NCI-H510A (cell line): Measurements from ENCODE around the gene LBHD1.
"Not testable (repeated sequence)": the region's sequence is repeated elsewhere in the genome, so short reads cannot be mapped to it uniquely, and the experiment has no call there.

Source experiments
- DNase-seq: peaks from one replicate; lab custom pipeline; 2025; lab: John Stamatoyannopoulos, UW

The LBHD1 gene

DNA sequence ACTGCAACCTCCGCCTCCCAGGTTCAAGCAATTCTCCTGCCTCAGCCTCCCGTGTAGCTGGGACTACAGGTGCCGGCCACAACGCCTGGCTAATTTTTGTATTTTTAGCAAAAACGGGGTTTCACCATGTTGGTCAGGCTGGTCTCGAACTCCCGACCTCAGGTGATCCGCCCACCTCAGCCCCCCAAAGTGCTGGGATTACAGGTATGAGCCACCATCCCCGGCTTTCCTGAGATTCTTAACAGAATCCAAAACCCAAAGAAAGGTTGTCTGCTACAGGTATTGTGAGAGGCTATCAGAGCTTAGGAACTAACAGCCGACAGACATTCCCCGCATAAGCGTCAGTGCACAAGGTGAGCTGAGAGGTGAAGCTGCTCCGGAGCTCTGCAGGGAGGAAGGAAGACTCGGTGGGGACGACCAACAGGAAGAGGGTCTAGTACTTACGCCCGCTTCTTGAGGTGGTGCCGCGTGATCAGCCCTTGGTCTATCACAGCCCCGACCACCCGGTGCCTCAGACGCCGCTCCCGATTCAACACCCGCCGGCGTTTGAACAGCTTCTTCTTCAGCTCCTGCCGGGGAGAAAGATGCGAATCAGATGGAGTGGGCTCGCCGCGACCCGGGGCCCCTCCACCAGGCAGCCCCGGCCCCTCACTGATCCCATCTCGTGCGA is 7.5 kb downstream of the LBHD1 start:
- DNase-seq, result peak; percentile 23

DNA sequence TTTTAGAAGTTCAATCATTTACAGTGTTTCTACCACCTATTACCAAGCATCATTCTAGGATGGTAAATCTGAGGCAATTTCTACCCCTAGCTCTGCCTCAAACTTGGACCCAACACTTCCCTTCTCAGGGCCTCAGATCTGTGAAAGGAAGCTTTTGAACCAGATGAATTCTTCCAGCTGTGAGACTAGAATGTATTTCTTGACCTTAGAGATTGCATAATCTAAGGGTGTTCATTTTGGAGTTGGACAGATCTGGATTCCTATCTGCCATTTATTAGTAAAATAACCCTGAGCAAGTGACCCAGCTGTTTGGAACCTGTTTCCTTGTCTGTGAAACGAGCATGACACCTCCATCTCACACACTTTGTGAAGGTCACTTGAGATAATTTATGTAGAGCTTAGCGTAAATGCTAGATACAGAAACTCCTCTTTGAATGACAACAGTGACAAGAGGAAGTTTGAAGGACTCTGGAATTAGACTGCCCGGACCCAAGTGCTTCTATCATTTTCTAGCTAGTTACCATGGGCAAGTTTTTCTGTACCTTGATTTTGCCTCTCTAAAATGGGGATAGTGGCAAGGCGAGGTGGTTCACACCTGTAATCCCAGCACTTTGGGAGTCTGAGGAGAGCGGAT is 15.2 kb downstream of the LBHD1 start:
- no peak for DNase-seq

DNA sequence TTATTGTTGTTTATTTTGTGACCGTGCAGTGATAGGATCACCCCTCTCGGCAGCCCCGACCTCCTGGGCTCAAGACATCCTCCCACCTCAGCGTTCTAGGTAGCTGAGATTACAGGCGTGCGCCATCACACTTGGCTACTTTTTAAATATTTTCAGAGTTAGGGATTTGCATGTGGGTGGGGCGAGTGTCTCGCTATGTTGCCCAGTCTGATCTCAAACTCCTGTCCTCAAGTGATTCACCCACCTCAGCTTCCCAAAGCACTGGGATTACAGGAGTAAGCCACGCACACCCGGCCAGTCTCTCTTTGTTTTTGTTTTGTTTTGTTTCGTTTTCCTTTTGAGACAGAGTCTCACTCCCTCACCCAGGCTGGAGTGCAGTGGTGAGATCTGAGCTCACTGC is 17.8 kb downstream of the LBHD1 start:
- no peak for DNase-seq

DNA sequence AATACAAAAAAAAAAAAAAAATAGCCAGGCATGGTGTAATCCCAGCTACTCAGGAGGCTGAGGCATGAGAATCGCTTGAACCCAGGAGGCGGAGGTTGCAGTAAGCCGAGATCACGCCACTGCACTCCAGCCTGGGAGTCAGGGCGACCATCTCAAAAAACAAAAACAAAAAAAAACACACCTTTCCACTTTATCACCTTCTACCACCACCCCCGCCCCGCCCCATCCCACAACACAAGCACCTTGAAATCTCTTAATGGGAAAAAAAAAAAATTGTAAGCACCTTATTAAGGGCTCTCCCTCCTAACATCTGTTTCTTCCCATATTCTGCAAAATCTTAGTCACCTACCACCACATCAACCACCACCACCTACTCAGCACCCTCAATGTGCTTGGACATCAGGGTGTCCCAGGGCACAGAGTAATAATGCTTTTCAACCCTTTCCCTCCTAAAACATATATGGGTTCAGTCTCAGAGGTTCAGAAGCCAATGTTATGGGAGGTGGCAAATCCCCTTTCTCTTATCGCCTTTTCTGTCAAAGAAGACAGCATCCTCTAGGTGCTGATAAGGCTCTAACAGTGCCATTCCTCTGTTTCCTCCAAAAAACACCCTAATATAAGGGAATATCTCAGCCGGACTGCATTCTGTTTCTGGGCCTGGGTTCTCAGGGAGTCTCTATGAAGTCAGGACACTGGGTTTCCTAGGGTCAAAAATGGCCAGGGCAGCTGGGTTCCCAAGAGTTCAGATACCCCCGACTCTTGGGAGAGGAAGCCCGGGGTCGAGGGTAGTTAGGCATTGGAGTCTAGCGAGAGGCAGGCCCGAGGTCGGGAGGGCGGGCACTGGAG is 19.7 kb downstream of the LBHD1 start:
- DNase-seq, result no peak

DNA sequence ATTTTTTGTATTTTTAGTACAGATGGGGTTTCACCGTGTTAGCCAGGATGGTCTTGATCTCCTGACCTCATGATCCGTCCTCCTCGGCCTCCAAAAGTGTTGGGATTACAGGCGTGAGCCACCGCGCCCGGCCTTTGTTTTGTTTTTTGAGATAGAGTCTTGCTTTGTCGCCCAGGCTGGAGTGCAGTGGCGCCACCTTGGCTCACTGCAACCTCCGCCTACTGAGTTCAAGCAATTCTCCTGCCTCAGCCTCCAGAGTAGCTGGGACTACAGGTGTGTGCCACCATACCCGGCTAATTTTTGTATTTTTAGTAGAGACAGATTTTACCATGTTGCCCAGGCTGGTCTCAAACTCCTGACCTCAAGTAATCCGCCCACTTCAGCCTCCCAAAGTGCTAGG is 21.8 kb downstream of the LBHD1 start:
- DNase-seq, result not testable (repeated sequence)

DNA sequence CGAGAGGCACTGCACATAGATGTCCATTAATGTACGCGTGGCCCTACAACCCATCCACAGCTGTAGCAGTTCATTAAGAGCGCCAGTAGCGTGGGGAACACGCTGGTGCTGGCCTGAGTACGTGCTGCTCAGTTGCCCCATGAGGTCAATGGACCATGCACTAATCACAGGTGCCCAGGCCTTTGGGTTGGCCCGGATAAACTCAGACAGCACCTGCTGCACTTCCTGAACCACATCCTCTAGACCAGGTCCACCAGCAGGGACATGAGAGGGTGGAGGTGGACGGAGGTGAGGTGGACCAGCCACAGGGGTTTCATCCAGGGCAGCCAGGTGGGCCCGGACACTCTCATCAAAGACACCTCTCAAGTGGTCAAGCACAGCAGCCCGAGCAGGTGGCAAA is 22.6 kb downstream of the LBHD1 start:
- DNase-seq, result no peak

DNA sequence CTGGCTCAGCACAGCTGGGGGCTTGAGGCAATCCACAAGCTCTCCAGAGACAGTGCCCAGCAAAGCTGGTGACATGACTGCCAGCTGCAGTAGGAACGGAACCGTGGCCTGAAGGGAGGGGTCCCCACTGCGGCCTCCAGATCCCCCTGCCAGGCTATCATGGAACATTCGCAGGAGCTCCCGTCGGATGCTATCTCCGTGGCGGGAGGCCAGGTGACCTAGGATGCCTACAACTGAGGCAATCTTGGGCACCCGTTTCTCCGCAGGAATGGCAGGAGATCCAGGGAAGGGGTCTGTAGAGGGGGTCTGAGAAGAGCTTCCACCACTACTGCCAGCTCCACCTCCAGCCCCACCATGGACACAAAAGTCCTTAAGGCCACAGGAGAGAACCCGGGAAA is 23.1 kb downstream of the LBHD1 start:
- DNase-seq, result no peak

DNA sequence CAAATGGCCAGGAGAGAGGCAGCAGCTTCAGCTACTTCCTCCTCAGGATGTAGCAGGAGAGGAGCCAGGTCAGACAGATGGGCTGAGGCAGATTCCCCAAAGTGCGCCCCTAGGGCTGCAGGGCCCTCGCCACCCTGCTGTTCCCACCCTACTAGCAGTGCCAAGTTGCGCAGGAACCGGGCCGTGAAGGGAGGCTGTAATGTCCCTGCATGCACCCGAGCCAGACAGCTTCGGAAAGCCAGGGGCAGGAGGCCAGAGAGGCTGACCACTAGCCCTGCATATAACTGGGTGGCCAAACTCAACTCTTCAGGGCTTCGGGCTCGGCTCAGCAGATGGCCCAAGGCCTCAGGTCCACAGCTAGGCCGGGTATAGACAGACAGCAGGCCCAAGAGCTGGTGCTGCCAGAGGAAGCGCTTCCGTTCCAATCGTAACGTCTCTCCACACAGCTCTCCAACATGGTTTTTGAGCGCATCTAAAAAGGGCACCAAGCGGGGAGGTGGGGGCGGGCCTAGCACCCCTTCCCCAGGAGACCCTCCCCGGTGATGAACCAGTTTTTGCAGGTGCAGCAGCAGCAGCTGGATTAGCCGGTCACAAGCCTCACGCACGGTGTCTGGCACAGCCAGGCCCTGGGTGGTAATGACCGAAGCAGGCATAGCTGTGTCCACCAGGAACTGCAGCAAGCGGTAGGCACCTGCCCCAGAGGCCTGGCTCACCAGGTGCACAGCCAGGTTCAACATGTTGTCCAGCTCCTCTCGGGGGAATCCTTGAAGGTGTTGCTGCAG is 23.7 kb downstream of the LBHD1 start:
- no peak for DNase-seq

DNA sequence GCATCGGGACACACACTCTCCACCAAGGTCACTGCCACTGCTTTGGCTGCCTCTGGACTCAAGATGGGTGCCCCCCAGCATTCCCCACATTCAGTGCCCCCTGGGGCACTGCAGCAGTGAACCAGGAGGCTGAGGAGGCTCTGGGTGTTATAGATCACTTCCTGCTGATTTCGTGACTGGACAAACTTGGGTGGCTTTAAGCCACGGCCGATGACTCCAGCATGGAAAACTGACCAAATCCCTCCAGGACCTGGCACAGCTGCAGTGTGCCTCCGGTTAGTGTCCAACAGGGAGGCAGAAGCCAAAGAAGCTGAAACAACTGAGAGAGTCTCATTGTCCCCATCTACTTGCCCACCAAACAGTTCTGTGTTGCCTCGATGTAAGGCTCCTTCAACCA is 24.5 kb downstream of the LBHD1 start:
- no peak for DNase-seq

DNA sequence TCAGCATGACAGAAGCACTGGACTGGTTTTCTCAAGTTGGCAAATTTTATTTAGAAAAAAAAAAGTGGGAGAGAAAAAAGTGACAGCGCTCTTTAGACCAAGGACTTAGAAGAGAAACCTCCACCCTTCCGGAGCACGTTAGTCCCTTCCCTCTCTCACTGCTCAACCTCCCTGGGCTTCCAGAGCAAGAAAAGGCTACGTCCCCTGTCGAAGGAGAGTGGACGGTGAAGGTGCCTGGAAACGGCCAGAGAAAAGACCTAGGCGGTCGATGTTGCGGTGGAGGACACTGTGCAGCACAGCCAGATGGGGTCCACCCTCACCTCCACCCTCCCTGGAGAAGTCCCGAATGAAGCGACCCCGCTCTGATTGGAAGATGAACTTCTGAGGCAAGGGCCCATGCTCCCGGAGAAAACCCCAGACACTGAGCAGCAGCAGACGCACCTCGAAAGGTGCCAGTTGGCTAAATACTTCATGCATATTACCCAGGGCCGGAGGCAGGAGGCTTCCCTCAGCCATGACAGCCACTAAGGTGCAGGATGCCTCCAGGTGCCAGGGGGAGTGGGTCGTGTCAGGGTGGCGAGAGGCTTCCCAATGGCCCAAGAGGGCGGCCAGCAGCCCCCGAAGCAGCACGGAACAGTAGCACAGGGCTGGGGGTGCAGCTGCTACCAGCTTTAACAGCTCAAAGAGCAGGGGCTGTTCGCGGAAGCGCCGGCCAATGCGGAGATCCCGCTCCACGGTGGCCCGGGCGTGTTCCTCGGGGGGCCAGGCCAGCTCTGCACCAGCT is 25.1 kb downstream of the LBHD1 start:
- DNase-seq, result no peak

DNA sequence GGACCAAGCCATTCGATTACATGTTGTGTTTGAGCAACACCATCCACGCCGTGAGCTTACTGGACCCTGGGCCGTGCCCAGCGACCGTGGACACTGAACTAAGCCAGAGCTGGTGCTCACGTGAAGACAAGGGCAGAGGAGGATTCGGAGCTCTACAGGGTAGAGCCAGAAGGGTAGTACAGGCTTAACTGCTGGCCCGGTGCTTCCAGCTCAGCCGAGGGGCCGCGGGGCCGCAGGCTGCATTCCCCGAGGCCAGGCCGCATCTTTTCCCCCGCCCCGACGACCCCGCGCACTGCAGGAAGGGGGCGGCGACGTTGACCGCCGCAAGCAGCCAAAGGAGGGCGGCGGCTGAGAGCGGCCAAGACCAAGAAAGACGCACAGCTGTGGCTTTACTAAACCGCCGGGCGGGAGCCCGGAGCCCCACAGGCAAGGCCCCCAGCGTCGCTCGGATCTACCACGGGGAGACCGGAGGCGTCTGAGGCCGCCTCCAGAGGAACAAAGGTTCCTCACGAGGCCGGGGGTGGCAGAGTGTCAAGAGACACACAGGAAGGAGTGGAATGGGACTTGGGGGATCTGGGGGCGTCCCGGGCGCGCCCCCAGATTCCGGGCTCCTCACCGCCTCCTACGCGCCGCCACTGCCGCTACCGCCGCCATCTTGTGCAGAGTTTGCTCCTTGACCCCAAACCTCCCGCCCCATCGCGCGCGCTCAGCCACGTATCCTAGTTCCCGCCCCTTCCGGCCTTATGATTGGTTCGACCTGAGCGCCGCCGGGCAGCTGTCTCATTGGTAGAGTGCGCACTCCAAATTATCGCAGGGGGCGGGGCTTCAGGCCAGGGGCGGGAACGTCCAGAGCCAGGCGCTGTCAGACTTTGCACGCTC is 25.9 kb downstream of the LBHD1 start, which contains the start of gene GANAB:
TSS of gene GANAB (minus strand) at position 668 of the 879 bp plus-strand sequence. CDS start at position 654, 14 bp downstream.
- peak; percentile 98 for DNase-seq

DNA sequence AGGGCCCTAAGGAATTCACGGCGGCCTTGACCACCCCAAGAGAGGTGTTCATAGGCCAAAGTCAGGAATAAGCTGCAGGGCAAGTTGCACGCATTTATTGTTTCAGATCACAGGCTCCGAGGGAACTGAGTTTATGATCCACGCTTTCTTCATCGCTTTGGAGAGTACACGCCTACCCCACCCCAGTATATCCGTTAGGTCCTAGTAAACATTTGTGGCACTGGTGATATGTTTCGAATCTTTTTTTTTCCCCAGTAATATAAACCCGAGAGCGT is 26.5 kb downstream of the LBHD1 start:
- no peak for DNase-seq

DNA sequence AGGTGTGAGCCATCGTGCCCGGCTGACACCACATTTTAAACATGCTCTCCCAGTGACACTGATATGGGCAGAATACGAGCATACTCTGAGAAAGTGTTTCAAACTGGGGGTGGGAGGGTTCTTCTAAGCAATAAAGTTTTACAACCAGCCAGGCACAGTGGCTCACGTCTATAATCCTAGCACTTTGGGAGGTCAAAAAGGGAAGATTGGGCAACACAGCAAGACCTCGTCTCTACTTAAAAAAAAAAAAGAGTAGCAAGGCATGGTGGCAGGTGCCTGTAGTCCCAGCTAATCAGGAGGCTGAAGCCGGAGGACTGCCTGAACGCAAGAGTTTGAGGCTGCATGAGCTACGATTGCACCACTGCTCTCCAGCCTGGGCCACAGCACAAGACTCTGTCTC is 27.8 kb downstream of the LBHD1 start:
- DNase-seq, result no peak

DNA sequence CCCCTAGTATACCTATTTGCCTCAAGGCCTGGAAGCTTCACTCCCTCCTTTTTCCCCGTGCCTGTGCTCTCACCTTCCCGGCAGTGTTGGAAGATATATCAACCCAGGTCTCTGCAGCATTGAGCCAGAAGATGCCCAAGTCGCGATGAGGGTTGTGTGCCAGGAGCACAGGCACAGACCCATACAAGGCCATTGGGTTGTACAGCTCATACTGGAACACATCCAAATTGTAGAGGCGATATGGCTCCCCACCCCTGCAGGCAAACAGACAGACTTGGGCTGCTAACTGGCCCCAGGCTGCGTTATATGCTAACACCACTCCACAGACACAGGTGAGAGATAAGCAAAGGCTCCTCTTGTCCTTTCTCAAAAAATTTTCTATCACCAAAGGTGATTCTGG is 39.6 kb downstream of the LBHD1 start:
- no peak for DNase-seq

DNA sequence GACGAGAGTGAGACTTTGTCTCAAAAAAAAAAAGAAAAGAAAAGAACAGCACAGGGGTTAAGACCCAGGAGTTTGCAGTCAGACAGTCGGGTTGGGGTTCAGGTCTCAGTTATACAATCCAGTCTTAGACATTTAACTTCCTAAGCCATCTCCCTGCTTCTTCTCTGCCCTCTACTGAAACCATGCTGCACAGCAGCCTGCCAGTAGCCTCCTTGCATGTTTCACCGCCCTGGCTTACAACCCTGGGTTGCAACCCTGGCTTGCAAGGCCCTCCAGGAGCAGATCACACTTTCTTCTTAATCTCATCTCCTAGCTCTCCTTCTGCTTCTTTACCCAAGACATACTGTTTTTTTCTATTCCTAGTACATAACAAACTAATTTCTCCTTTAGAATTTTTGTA is 44.4 kb downstream of the LBHD1 start:
- no peak for DNase-seq

DNA sequence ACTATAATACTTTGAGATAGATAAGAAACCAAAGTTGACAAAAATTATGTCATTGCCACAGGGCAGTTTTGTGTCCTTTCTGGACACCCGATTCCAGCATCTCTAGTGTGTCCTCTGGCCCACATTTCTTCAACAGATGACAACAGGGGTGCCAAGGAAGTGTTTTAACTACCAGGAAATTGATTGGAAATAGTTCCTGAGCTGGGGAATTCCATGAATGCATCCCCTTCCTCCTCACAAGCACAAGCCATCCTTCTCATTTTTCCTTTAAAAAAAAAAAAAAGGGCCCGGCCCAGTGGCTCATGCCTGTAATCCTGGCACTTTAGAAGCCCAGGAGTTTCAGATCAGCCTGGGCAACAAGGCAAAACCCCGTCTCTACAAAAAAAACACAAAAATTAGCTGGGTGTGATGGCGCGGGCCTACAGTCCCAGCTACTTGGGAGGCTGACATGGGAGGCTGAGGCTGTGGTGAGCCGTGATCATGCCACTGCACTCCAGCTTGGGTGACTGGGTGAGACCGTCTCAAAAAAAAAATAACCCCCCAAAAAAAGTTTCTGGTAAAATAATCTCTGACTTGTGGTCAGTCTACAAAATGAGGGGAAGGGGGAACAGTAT is 49.5 kb downstream of the LBHD1 start:
- no peak for DNase-seq

DNA sequence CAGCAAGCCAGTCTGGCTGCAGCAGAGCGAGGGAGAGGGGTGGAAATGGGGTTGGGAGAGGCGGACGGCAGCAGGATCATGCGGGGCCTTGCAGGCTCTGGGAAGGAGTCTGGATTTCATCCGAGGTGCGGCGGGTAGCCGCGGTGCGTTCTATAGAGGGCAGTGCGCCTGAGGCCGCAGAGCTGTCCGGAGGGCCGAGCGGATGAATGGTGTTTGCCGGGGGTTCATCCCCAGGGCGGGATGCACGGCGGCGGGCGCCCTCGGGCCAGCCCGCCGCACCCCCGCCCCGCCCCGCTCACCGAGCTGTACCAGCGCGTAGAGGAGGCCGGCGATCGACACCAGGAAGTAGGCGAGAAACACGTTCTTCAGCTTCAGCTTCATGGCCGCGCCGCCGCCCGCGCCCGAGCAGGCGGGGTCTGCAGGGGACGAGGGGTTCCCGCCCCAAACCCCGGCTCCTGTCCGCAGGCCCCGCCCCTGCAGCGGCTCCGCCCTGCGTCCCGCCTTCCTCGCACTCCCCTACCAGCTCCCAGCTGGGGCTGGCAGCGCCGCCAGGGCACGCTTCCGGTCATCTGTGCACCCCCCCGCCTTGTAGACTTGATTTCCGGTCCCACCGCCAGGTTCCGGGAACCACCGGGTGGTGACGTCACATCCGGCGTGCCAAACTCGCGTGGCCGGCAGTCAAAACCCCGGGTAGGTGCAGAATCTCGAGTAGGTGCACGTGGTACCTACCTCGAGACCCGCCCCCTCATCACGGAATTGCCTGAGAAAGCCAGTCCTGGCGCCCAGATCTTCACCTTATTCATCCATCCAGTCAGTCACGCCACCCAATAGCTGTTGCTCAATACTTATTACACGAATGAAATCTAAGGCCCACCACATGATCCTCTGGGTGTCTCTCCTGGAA is 50.2 kb downstream of the LBHD1 start, which contains the start of gene B3GAT3:
TSS of gene B3GAT3 (minus strand) at position 420 of the 904 bp plus-strand sequence. CDS start at position 381, 39 bp downstream.
- DNase-seq, result peak; percentile 94

DNA sequence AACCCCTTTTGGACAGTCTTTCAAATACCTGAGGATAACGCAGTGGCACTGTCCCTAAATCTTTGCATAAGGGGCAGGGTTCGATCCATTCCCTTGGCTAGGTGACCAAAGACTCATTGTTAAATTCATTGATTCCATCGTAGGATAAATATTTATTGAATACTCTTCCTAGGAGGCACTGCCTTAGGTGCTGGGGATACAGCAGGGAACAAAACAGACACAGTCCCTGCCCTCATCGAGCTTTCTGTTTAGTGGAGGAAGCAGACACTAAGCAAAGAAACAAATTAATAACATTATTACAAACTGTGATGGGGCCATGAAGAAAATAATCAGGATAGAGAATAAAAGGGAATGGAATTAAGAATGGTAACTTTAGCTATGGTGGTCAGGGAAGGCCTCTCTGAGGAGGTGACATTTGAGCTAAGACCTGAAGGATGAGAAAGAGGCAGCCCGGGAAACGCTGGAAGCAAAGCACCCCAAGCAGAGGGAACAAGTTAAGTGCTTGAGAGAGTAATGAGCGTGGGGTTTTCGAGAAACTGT is 51.0 kb downstream of the LBHD1 start:
- no peak for DNase-seq

DNA sequence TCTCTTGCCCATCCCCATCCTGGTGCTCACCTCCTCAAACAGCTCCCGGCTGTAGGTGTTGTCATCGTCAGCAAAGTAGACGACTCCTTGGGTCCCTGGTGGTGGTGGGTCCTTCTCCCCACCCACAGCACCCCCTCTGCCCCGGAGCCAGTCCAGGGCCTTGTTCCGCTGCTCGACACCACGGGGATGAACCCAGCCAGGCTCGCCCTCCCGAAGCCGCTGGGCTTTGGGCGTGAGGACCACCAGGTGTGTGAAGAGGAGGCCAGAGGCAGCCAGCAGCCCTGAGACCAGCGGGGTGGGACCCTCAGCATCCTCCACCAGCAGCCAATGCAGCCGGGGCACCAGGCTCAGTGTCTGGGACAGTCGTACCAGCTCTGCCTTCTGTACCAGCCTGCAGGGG is 55.1 kb downstream of the LBHD1 start:
- DNase-seq, result not testable (repeated sequence)
